MM.1S (cell line): ENCODE results near the gene MPO.

Experiments
- DNase-seq: peaks from one replicate; pipeline ENCODE4 v3.0.0-alpha.2; 2015
- H2AFZ ChIP-seq: fragments of 300-600 bp; sonication (generic); 2 replicates; pipeline ENCODE4 v1.6.0; 2016; ENCODE audit warnings: antibody characterized with exemption, low read length
- H3F3A ChIP-seq: fragments of 300-600 bp; sonication (generic); 2 replicates; pipeline ENCODE4 v1.6.1; 2016; ENCODE audit warnings: mild to moderate bottlenecking, antibody characterized with exemption, low read length, moderate library complexity, mixed read lengths; ENCODE audit not compliant: insufficient read depth
- H3K27ac ChIP-seq: fragments of 300-600 bp; sonication (generic); 2 replicates; pipeline ENCODE4 v1.5.1; 2016; ENCODE audit warnings: mild to moderate bottlenecking, low read length
- H3K27me3 ChIP-seq: fragments of 300-600 bp; sonication (generic); replicated peaks from 2 replicates; pipeline ENCODE4 v1.6.0; 2016; ENCODE audit warnings: low read length; ENCODE audit not compliant: insufficient read depth
- H3K36me3 ChIP-seq: fragments of 300-600 bp; sonication (generic); replicated peaks from 2 replicates; pipeline ENCODE4 v1.6.1; 2016; ENCODE audit warnings: mild to moderate bottlenecking, low read length, mixed read lengths; ENCODE audit not compliant: insufficient read depth
- H3K4me1 ChIP-seq: fragments of 300-600 bp; sonication (generic); 2 replicates; pipeline ENCODE4 v1.6.1; 2016; ENCODE audit warnings: low read length, mixed read lengths
- H3K4me2 ChIP-seq: fragments of 300-600 bp; sonication (generic); 2 replicates; pipeline ENCODE4 v1.6.0; 2016; ENCODE audit warnings: low read depth, low read length
- H3K4me3 ChIP-seq: fragments of 300-600 bp; sonication (generic); 2 replicates; pipeline ENCODE4 v1.5.1; 2016; ENCODE audit warnings: low read length, mixed read lengths
- H3K79me2 ChIP-seq: fragments of 300-600 bp; sonication (generic); 2 replicates; pipeline ENCODE4 v1.6.1; 2016; ENCODE audit warnings: mixed run types, low read length, mixed read lengths
- H3K9ac ChIP-seq: fragments of 300-600 bp; sonication (generic); 2 replicates; pipeline ENCODE4 v1.6.1; 2016; ENCODE audit warnings: low read length, mixed read lengths
- H3K9me2 ChIP-seq: fragments of 300-600 bp; sonication (generic); replicated peaks from 2 replicates; pipeline ENCODE4 v1.6.1; 2016; ENCODE audit warnings: mild to moderate bottlenecking, low read length, mixed read lengths; ENCODE audit not compliant: insufficient read depth
- H3K9me3 ChIP-seq: fragments of 300-600 bp; sonication (generic); replicated peaks from 2 replicates; pipeline ENCODE4 v1.6.1; 2016; ENCODE audit warnings: mild to moderate bottlenecking, low read length, mixed read lengths; ENCODE audit not compliant: insufficient read depth
- H4K20me1 ChIP-seq: fragments of 300-600 bp; sonication (generic); 2 replicates; pipeline ENCODE4 v1.6.1; 2016; ENCODE audit warnings: mild to moderate bottlenecking, low read length, moderate library complexity, mixed read lengths; ENCODE audit not compliant: insufficient read depth
- EZH2 ChIP-seq: fragments of 300-600 bp; sonication (generic); optimal IDR thresholded peaks from 2 replicates; pipeline ENCODE3; 2017; ENCODE audit warnings: low read depth, mild to moderate bottlenecking, antibody characterized with exemption, low read length, mixed read lengths
- EZH2phosphoT487 ChIP-seq: fragments of 300-600 bp; sonication (generic); IDR thresholded peaks from 2 replicates; pipeline ENCODE4 v1.6.1; 2018; ENCODE audit warnings: antibody characterized with exemption, low read length
- TF ChIP-seq, protein P1 (sequence below): fragments of 300-600 bp; sonication (generic); IDR thresholded peaks from 2 replicates; pipeline ENCODE4 v1.5.1; 2016; ENCODE audit warnings: antibody characterized with exemption, low read length, mixed read lengths

MPO gene

DNA sequence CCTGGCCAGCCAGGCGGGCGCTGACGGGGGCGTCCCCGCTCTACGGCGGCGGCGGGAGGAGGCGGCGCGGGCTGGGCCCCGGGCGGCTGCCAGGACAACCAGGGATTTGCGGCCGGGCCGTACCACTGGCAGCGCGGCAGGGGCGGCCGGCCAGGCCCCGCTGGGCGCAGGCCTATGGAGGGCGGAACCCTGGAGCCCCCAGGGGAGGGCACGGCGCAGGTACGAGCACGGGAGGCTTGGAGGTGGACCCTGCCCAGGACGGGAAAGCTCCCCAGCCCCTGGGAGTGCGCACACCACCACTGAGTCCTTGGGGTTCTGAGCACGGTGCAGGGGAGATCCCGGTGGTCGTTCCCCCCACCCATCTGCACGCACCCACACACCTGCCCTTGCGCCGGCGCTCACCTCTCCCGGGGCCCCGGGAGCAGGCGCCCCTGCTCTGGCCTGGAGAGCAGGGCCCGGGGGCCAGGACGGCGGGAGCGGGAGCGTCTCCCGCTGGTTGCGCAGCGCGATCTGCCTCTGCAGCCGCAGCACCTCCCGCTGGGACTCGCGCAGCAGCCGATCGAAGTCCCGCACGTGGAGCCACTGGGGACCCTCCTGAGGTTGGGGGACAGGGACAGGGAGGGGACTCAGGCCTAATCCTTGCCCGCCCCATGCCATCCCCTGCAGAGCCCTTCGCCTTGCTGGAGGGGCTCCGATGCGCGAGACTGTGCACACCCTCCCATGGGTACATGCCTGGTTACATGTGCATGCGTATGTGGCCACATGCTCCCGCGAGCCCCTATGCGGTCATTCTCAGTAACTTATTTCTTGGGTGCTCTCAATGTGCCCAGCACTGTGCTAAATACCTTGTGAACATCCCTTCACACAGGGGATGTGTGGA lies 43.9 kb upstream of the MPO start:
- DNase-seq = no peak
- no peak overlapping the region for H3K27ac ChIP-seq
- no peaks in the 10 kb centered on the region for H3K9me3 ChIP-seq
- H3K4me2 ChIP-seq = peak overlapping the region; percentile 43; the same call in 1 of the 2 replicates
- TF ChIP-seq, protein P1, sequence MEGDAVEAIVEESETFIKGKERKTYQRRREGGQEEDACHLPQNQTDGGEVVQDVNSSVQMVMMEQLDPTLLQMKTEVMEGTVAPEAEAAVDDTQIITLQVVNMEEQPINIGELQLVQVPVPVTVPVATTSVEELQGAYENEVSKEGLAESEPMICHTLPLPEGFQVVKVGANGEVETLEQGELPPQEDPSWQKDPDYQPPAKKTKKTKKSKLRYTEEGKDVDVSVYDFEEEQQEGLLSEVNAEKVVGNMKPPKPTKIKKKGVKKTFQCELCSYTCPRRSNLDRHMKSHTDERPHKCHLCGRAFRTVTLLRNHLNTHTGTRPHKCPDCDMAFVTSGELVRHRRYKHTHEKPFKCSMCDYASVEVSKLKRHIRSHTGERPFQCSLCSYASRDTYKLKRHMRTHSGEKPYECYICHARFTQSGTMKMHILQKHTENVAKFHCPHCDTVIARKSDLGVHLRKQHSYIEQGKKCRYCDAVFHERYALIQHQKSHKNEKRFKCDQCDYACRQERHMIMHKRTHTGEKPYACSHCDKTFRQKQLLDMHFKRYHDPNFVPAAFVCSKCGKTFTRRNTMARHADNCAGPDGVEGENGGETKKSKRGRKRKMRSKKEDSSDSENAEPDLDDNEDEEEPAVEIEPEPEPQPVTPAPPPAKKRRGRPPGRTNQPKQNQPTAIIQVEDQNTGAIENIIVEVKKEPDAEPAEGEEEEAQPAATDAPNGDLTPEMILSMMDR = no peak
- no peak for TF ChIP-seq EZH2phosphoT487
- no peak for TF ChIP-seq EZH2
- no peak overlapping the region for H2AFZ ChIP-seq
- H3K36me3 ChIP-seq = no peaks in the 10 kb centered on the region
- peaks cover 41% of the 10 kb centered on the region for H3F3A ChIP-seq
- no peaks in the 10 kb centered on the region for H3K9me2 ChIP-seq
- H3K27me3 ChIP-seq = 0 out of 2 replicates have a peak, but pooled peaks cover 7% of the 10 kb centered on the region
- H3K9ac ChIP-seq = peak overlapping the region; percentile 37; the same call in 1 of the 2 replicates
- peaks cover 23% of the 10 kb centered on the region for H3K4me1 ChIP-seq
- no peaks in the 10 kb centered on the region for H4K20me1 ChIP-seq
- H3K4me3 ChIP-seq = peak overlapping the region; percentile 25; the same call in 1 of the 2 replicates
- no peaks in the 10 kb centered on the region for H3K79me2 ChIP-seq

DNA sequence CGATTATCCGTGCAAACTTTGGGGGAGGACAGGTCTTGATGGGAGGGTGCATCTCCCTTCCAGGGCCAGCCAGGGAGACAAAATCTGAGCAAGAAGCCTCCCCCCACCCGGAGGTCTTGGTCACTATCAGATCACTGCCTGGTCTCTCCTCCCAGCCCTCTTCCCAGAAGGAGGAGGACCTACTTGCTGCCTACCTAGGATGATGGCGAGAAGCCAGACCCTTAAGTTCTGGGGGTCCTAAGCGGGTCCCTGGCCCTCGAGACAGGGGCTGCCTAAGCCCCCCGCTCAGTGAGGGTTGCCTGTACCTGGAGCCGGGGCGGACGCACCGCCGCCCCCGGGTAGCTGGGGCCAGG lies 43.3 kb upstream of the MPO start:
- Histone ChIP-seq H3K9me3 (no peaks in the 10 kb centered on the region), H3K9me2 (no peaks in the 10 kb centered on the region), H3K27me3 (0 out of 2 replicates have a peak, but pooled peaks cover 7% of the 10 kb centered on the region), H3K9ac (no peak overlapping the region), H3K4me3 (no peak overlapping the region), H4K20me1 (no peaks in the 10 kb centered on the region), H3K79me2 (no peaks in the 10 kb centered on the region), H3F3A (peaks cover 35% of the 10 kb centered on the region), H3K4me2 (peak overlapping the region; percentile 11; the same call in 1 of the 2 replicates), H3K4me1 (peaks cover 19% of the 10 kb centered on the region), H3K36me3 (no peaks in the 10 kb centered on the region), H2AFZ (no peak overlapping the region), H3K27ac (no peak overlapping the region)
- TF ChIP-seq EZH2 (no peak), EZH2phosphoT487 (no peak)
- TF ChIP-seq, protein P1 = no peak
- no peak for DNase-seq

- no peak overlapping the region for H3K27ac ChIP-seq
- TF ChIP-seq, protein P1 = no peak
- TF ChIP-seq EZH2 (no peak), EZH2phosphoT487 (no peak)
- no peak overlapping the region for H2AFZ ChIP-seq
- no peaks in the 10 kb centered on the region for H3K9me2 ChIP-seq
- peaks cover 29% of the 10 kb centered on the region for H3F3A ChIP-seq
- H4K20me1 ChIP-seq = no peaks in the 10 kb centered on the region
- H3K4me1 ChIP-seq = peaks cover 14% of the 10 kb centered on the region
- no peak overlapping the region for H3K4me2 ChIP-seq
- no peaks in the 10 kb centered on the region for H3K79me2 ChIP-seq
- no peaks in the 10 kb centered on the region for H3K36me3 ChIP-seq
- no peak overlapping the region for H3K4me3 ChIP-seq
- 0 out of 2 replicates have a peak, but pooled peaks cover 7% of the 10 kb centered on the region for H3K27me3 ChIP-seq
- no peak for DNase-seq
- H3K9ac ChIP-seq = no peak overlapping the region
- H3K9me3 ChIP-seq = no peaks in the 10 kb centered on the region
Observed at GRCh38 chr17:58323366-58324055, 42.8 kb upstream of the MPO start.
